ENCODE measurements around the gene COX17.

- TF ChIP-seq ZNF263 (CRISPR knock-in tag; IDR thresholded peaks at IDR 0.05) (no peak), ISL2 (CRISPR knock-in tag; IDR thresholded peaks at IDR 0.05) (no peak), ZNF567 (CRISPR knock-in tag; IDR thresholded peaks at IDR 0.05; ENCODE audit: borderline replicate concordance) (no peak), DR1 (CRISPR knock-in tag; IDR thresholded peaks at IDR 0.05) (no peak), REL (CRISPR knock-in tag; conservative IDR thresholded peaks at IDR 0.05) (no peak), ZNF331 (CRISPR knock-in tag; IDR thresholded peaks at IDR 0.05) (no peak), NR2C2 (CRISPR knock-in tag; IDR thresholded peaks at IDR 0.05; ENCODE audit: borderline replicate concordance) (no peak), ZBTB33 (CRISPR knock-in tag; IDR thresholded peaks at IDR 0.05) (no peak)
These were observed 56.3 kb downstream of the COX17 start for GRCh38 chr3:119620899-119621298.
